ENCODE measurements around the gene NLRP6. TPM values are rescaled to one million over a fixed set of nuclear protein-coding genes. Genes with fewer than 3 reads are reported as not detected.

NLRP6 gene
- total RNA-seq, 4 donors from 2014 or later: 0.23 to 1.9 TPM; not detected in 2

GRCh38 chr11:297586-298405 lies 19.6 kb downstream of the NLRP6 start:
- peaks cover 0 to 24% of the 10 kb centered on the region in 2 donors for H3K36me3 ChIP-seq
- no peak overlapping the region for H3K4me3 ChIP-seq
- peaks cover 59% of the 10 kb centered on the region for H3K27me3 ChIP-seq
- H3K4me1 ChIP-seq: peaks cover 0 to 15% (median 4%) of the 10 kb centered on the region in 3 donors
- H3K9me3 ChIP-seq: no peaks in the 10 kb centered on the region
- no peak for TF ChIP-seq CTCF (IDR thresholded peaks at IDR 0.05)
- no peak for TF ChIP-seq POLR2A (IDR thresholded peaks at IDR 0.05)
- TF ChIP-seq EP300 (IDR thresholded peaks at IDR 0.05): no peak
- TF ChIP-seq POLR2AphosphoS5 (IDR thresholded peaks at IDR 0.05): no peak
- H3K27ac ChIP-seq: peak overlapping the region in 1 of 4 donors; percentile 47
- peak; percentile 42 for ATAC-seq
- WGBS, 2 donors (ENCODE audit: low coverage in 1 of 2): 31 to 77% methylated on average over 3 to 14 of the region's 26 CpGs

- ATAC-seq: no peak
- Histone ChIP-seq H3K36me3 (peaks cover 0 to 18% of the 10 kb centered on the region in 2 donors), H3K27me3 (peaks cover 59% of the 10 kb centered on the region), H3K9me3 (no peaks in the 10 kb centered on the region), H3K27ac (peak overlapping the region in 1 of 4 donors; percentile 47), H3K4me1 (peaks cover 0 to 15% (median 4%) of the 10 kb centered on the region in 3 donors), H3K4me3 (no peak overlapping the region)
- no peak for TF ChIP-seq POLR2AphosphoS5 (IDR thresholded peaks at IDR 0.05)
- no peak for TF ChIP-seq EP300 (IDR thresholded peaks at IDR 0.05)
- no peak for TF ChIP-seq POLR2A (IDR thresholded peaks at IDR 0.05)
- no peak for TF ChIP-seq CTCF (IDR thresholded peaks at IDR 0.05)
- WGBS, 2 donors (ENCODE audit: low coverage in 1 of 2): no CpG with 5 or more reads among the region's 15 CpGs
These were observed 20.3 kb downstream of the NLRP6 start for GRCh38 chr11:298406-299065.

- Histone ChIP-seq H3K4me3 (no peak within 1 kb of the TSS), H3K27ac (peak within 1 kb of the TSS in 1 of 4 donors; percentile 47), H3K4me1 (peaks cover 0 to 16% (median 4%) of the 10 kb centered on the region in 3 donors), H3K27me3 (peaks cover 59% of the 10 kb centered on the region), H3K9me3 (no peaks in the 10 kb centered on the region), H3K36me3 (peaks cover 0 to 10% of the 10 kb centered on the region in 2 donors)
- ATAC-seq: no peak
- no CpG with 5 or more reads among the region's 40 CpGs for WGBS, 2 donors (ENCODE audit: low coverage in 1 of 2)
- TF ChIP-seq POLR2AphosphoS5 (IDR thresholded peaks at IDR 0.05): no peak
- no peak for TF ChIP-seq POLR2A (IDR thresholded peaks at IDR 0.05)
- no peak for TF ChIP-seq EP300 (IDR thresholded peaks at IDR 0.05)
- no peak for TF ChIP-seq CTCF (IDR thresholded peaks at IDR 0.05)
These were observed 21.1 kb downstream of the NLRP6 start, which contains the start of gene IFITM5 for GRCh38 chr11:299081-299891. Gene IFITM5, minus strand, starts transcription at chr11:299526. Its CDS starts 36 bp downstream, at chr11:299490.

- H3K4me3 ChIP-seq: no peak overlapping the region
- WGBS, 2 donors (ENCODE audit: low coverage in 1 of 2): 13 to 41% methylated on average over 5 to 6 of the region's 20 CpGs
- H3K27me3 ChIP-seq: peaks cover 59% of the 10 kb centered on the region
- peaks cover 0 to 1% of the 10 kb centered on the region in 2 donors for H3K36me3 ChIP-seq
- peaks cover 0 to 24% (median 7%) of the 10 kb centered on the region in 3 donors for H3K4me1 ChIP-seq
- no peak overlapping the region for H3K27ac ChIP-seq
- TF ChIP-seq POLR2AphosphoS5 (IDR thresholded peaks at IDR 0.05): no peak
- peak in 1 of 4 experiments; percentile 6 for TF ChIP-seq CTCF (IDR thresholded peaks at IDR 0.05)
- no peaks in the 10 kb centered on the region for H3K9me3 ChIP-seq
- no peak for ATAC-seq
These were observed 21.9 kb downstream of the NLRP6 start for GRCh38 chr11:299951-300735.

Data from gastroesophageal sphincter (tissue), 4 donors.